GM12891 (cell line): ENCODE data around the gene FXYD3.

Experiments used
- POLR2A ChIP-seq: IDR thresholded peaks from 2 replicates; pipeline ENCODE4 v1.6.1; 2011; ENCODE audit warnings: low read depth, low read length, control low read depth
- POLR2AphosphoS5 ChIP-seq: IDR thresholded peaks from 2 replicates; pipeline ENCODE4 v1.6.1; 2011; ENCODE audit warnings: low read depth, low read length, control low read depth
- SPI1 ChIP-seq: IDR thresholded peaks from 2 replicates; pipeline ENCODE4 v1.6.1; 2011; ENCODE audit warnings: low read depth, low read length, control low read depth

- TF ChIP-seq POLR2A (no peak), POLR2AphosphoS5 (no peak), SPI1 (no peak)
These were observed 15.4 kb downstream of the FXYD3 start for GRCh38 chr19:35130761-35131720.
